Liver (tissue), 3 donors: ENCODE data around the gene MTA3.

Experiments
- CTCF ChIP-seq: fragments of 150-350 bp; IDR thresholded peaks from 2 replicates; pipeline ENCODE4 v1.5.1; 2017; ENCODE audit warnings: improper control_type of control experiment, low read depth, low read length; ENCODE audit not compliant: missing input control
- JUND ChIP-seq, 2 donors: IDR thresholded peaks; 2 replicates each; pipeline ENCODE4 v1.6.1; 2016; ENCODE audit warnings: antibody characterized with exemption in 2 of 2
- MAX ChIP-seq: IDR thresholded peaks from 2 replicates; pipeline ENCODE4 v1.6.1; 2016; ENCODE audit warnings: antibody characterized with exemption
- RAD21 ChIP-seq, 2 donors: IDR thresholded peaks; 2 replicates each; pipeline ENCODE4 v1.6.1; 2016; ENCODE audit warnings: antibody characterized with exemption in 2 of 2, mild to moderate bottlenecking in 2 of 2
- REST ChIP-seq: IDR thresholded peaks from 2 replicates; pipeline ENCODE4 v1.6.1; 2016; ENCODE audit warnings: antibody characterized with exemption, mild to moderate bottlenecking
- RXRA ChIP-seq, 2 donors: IDR thresholded peaks; 2 replicates each; pipeline ENCODE4 v1.6.1; 2017 to 2018; ENCODE audit warnings: antibody characterized with exemption in 2 of 2, mild to moderate bottlenecking in 1 of 2
- YY1 ChIP-seq: IDR thresholded peaks from 2 replicates; pipeline ENCODE4 v1.6.1; 2016; ENCODE audit warnings: antibody characterized with exemption, mild to moderate bottlenecking
- donor health status: healthy.
- donor health status: healthy.

- TF ChIP-seq REST, result no peak
- no peak for TF ChIP-seq CTCF
- TF ChIP-seq MAX, result no peak
- TF ChIP-seq RAD21 (IDR thresholded peaks at IDR 0.05), result no peak
- TF ChIP-seq YY1, result no peak
- no peak for TF ChIP-seq JUND (IDR thresholded peaks at IDR 0.05)
- TF ChIP-seq RXRA (IDR thresholded peaks at IDR 0.05), result no peak
These were observed 128.6 kb downstream of the MTA3 start for GRCh38 chr2:42696987-42697386.
